Suprapubic skin (tissue), 4 donors: Measurements from ENCODE around the gene ANLN. TPM values are rescaled to one million over a fixed set of nuclear protein-coding genes. Genes with fewer than 3 reads are reported as not detected.
A peak's percentile ranks its signal among the peaks of the same experiment; 100 is the strongest.

Source experiments
- DNase-seq, 2 donors: peaks; one replicate each; pipeline ENCODE4 v3.0.0-alpha.2; 2019; ENCODE audit warnings: low spot score in 2 of 2
- H3K27ac ChIP-seq: fragments of 200-600 bp; sonication (generic); one replicate; pipeline ENCODE4 v1.5.1; 2019
- H3K27me3 ChIP-seq: fragments of 200-600 bp; sonication (generic); one replicate; pipeline ENCODE4 v1.5.1; 2019
- H3K36me3 ChIP-seq: fragments of 200-600 bp; sonication (generic); one replicate; pipeline ENCODE4 v1.5.1; 2019
- H3K4me1 ChIP-seq: fragments of 200-600 bp; sonication (generic); one replicate; pipeline ENCODE4 v1.5.1; 2019
- H3K4me3 ChIP-seq: fragments of 200-600 bp; sonication (generic); one replicate; pipeline ENCODE4 v1.5.1; 2019; ENCODE audit warnings: mild to moderate bottlenecking
- H3K9me3 ChIP-seq: fragments of 200-600 bp; sonication (generic); one replicate; pipeline ENCODE4 v1.5.1; 2019
- CTCF ChIP-seq, 2 donors: fragments of 200-600 bp in 1 of 2; fragments of 450-650 bp in 1 of 2; sonication (generic) in 1 of 2; IDR thresholded peaks; one replicate each; pipeline ENCODE4 v1.5.1; 2016 to 2019; ENCODE audit warnings: antibody characterized with exemption in 2 of 2, mild to moderate bottlenecking in 1 of 2, moderate library complexity in 1 of 2
- EP300 ChIP-seq: sonication (generic); formaldehyde crosslinking; IDR thresholded peaks from one replicate; pipeline ENCODE4 v1.6.1; 2017; ENCODE audit warnings: antibody characterized with exemption
- POLR2A ChIP-seq, 2 donors: fragments of 450-650 bp; IDR thresholded peaks; one replicate each; pipeline ENCODE4 v1.6.1; 2017; ENCODE audit warnings: antibody characterized with exemption in 2 of 2, mild to moderate bottlenecking in 2 of 2, moderate library complexity in 2 of 2
- POLR2AphosphoS5 ChIP-seq, 3 donors: sonication (generic); formaldehyde crosslinking; IDR thresholded peaks; one replicate each; pipeline ENCODE4 v1.6.1; 2017; ENCODE audit warnings: antibody characterized with exemption in 3 of 3
- WGBS: methylation state at CpG from one replicate; pipeline ENCODE4 v1.1.5; 2018; 5-methylcytosine and 5-hydroxymethylcytosine counted together
- total RNA-seq, 4 donors: library from RNA; depleted of rRNA; stranded (reverse); fragments of >200 nt; gene quantifications; one replicate each; pipeline ENCODE4 v1.1.0, GENCODE V29; 2016

ANLN gene
- total RNA-seq, 4 donors from 2014 or later: 10.1 to 33.5 (median 17.9) TPM

GRCh38 chr7:36387435-36388231 is 2.0 kb upstream of the ANLN start:
- WGBS: 49% methylated on average over 7 of the region's 7 CpGs
- DNase-seq: no peak
- TF ChIP-seq POLR2AphosphoS5 (IDR thresholded peaks at IDR 0.05): no peak
- no peak for TF ChIP-seq EP300
- no peak for TF ChIP-seq CTCF (IDR thresholded peaks at IDR 0.05)
- no peak for TF ChIP-seq POLR2A (IDR thresholded peaks at IDR 0.05)
- Histone ChIP-seq H3K4me1 (peaks cover 27% of the 10 kb centered on the region), H3K36me3 (no peaks in the 10 kb centered on the region), H3K9me3 (no peaks in the 10 kb centered on the region), H3K27ac (peak overlapping the region; percentile 3), H3K4me3 (no peak overlapping the region), H3K27me3 (no peaks in the 10 kb centered on the region)

- 21% methylated on average over 4 of the region's 4 CpGs for WGBS
- peak overlapping the region; percentile 74 for H3K4me3 ChIP-seq
Measured at GRCh38 chr7:36388423-36388822, 1.2 kb upstream of the ANLN start.

GRCh38 chr7:36390199-36391090 is 783 bp downstream of the ANLN start:
- DNase-seq: peak in 1 of 2 donors; percentile 79
- no peak for TF ChIP-seq POLR2A (IDR thresholded peaks at IDR 0.05)
- peak in 1 of 3 donors; percentile 48 for TF ChIP-seq POLR2AphosphoS5 (IDR thresholded peaks at IDR 0.05)
- H3K36me3 ChIP-seq: no peaks in the 10 kb centered on the region
- H3K4me1 ChIP-seq: peaks cover 32% of the 10 kb centered on the region
- peak overlapping the region; percentile 86 for H3K27ac ChIP-seq
- H3K9me3 ChIP-seq: no peaks in the 10 kb centered on the region
- WGBS: 3% methylated on average over 24 of the region's 26 CpGs
- H3K27me3 ChIP-seq: no peaks in the 10 kb centered on the region
- H3K4me3 ChIP-seq: peak overlapping the region; percentile 74

More at GRCh38 chr7:36388423-36388822, 1.2 kb upstream of the ANLN start:
- no peaks in the 10 kb centered on the region for H3K27me3 ChIP-seq
- peaks cover 28% of the 10 kb centered on the region for H3K4me1 ChIP-seq
- H3K9me3 ChIP-seq: no peaks in the 10 kb centered on the region
- DNase-seq: no peak
- no peaks in the 10 kb centered on the region for H3K36me3 ChIP-seq
- TF ChIP-seq POLR2A (IDR thresholded peaks at IDR 0.05): no peak
- TF ChIP-seq POLR2AphosphoS5 (IDR thresholded peaks at IDR 0.05): no peak
- TF ChIP-seq EP300: no peak
- TF ChIP-seq CTCF (IDR thresholded peaks at IDR 0.05): no peak
- peak overlapping the region; percentile 86 for H3K27ac ChIP-seq

- no peaks in the 10 kb centered on the region for H3K27me3 ChIP-seq
- H3K36me3 ChIP-seq: no peaks in the 10 kb centered on the region
- 37% methylated on average over 10 of the region's 10 CpGs for WGBS
- DNase-seq: no peak
- TF ChIP-seq POLR2A (IDR thresholded peaks at IDR 0.05): no peak
- H3K9me3 ChIP-seq: no peaks in the 10 kb centered on the region
- no peak overlapping the region for H3K4me3 ChIP-seq
- no peak overlapping the region for H3K27ac ChIP-seq
- H3K4me1 ChIP-seq: peaks cover 32% of the 10 kb centered on the region
Measured at GRCh38 chr7:36391436-36392198, 2.0 kb downstream of the ANLN start.

GRCh38 chr7:36393826-36394225 is 4.2 kb downstream of the ANLN start:
- no peaks in the 10 kb centered on the region for H3K36me3 ChIP-seq
- H3K4me1 ChIP-seq: peaks cover 28% of the 10 kb centered on the region
- DNase-seq: no peak
- TF ChIP-seq POLR2AphosphoS5 (IDR thresholded peaks at IDR 0.05): no peak
- TF ChIP-seq POLR2A (IDR thresholded peaks at IDR 0.05): no peak
- TF ChIP-seq EP300: no peak
- TF ChIP-seq CTCF (IDR thresholded peaks at IDR 0.05): no peak
- H3K9me3 ChIP-seq: no peaks in the 10 kb centered on the region
- no peak overlapping the region for H3K27ac ChIP-seq
- 100% methylated on average over 1 of the region's 1 CpG for WGBS
- H3K4me3 ChIP-seq: no peak overlapping the region
- no peaks in the 10 kb centered on the region for H3K27me3 ChIP-seq
